GM19372 (cell line): ENCODE measurements around the gene SDR39U1.

Experiments
- ATAC-seq: cut with Tn5 transposase; IDR thresholded peaks from one replicate; pipeline ENCODE4 v1.9.1; 2021; ENCODE audit warnings: mild to moderate bottlenecking, low read depth, moderate library complexity; ENCODE audit not compliant: unreplicated experiment

Gene SDR39U1

DNA sequence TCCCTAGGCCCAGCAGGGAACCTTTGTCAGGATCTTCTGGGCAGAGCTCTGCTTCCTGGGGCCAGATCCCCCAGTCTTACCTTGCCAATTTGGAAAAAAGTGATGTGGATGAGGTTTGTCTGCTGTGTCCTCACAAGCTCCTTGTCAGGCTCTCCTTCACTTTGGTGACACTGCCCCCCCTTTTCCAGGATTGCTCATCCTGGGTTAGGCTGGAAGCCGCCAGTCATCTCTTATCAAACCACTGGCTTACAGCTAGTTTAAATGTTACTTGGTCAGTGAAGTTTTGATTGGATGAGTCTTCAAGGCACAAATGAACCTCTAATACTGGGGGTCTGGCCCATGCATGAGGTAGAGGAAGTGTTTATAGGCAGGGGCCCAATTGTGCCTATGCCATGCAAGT is 28.5 kb downstream of the SDR39U1 start:
- ATAC-seq, result no peak

DNA sequence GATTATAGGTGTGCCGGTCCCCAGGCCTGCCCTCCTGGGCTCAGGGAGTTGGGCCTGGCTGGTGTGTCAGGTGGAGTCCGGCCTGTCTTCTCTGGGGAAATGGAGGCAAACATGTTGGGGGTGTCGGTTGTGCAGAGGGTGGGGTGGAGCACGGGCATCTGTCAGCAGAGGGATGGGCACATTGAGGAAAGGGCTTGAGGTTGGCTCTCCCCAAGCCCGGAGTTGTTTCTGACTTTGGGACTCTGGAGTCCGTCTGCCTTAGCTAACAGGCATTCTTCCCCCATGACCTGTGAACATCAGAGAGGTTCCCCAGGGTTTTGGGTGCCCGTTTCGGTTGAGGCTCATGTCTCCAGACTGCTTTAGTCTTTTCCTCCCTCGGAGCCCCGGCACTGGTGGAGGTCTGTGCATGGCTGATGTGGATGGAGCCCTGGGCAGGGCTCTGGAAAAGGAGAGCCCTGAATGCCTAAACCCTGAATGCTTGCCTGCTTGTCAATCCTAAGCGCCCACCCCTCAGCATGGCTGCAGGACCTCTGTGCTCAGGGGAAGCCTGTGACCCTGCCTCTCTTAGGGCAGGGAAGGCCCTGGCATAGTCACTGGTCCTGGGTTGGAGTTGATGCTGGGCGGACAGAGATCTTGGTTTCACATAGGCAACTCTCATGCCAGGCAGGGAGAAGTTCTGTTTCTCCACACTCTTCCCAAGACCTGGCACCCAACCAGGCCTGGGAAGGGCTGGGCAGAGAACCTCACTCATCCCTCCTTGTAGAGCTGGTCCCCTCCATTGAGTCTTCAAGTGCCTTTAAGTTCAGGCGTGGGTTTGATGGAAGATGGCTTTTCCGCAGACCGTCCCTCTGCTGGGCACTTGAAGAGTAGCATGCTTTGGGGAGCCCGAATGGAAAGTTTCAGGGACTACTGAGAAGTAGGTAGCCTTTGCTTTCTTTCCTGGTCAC is 30.9 kb downstream of the SDR39U1 start:
- ATAC-seq, result no peak

DNA sequence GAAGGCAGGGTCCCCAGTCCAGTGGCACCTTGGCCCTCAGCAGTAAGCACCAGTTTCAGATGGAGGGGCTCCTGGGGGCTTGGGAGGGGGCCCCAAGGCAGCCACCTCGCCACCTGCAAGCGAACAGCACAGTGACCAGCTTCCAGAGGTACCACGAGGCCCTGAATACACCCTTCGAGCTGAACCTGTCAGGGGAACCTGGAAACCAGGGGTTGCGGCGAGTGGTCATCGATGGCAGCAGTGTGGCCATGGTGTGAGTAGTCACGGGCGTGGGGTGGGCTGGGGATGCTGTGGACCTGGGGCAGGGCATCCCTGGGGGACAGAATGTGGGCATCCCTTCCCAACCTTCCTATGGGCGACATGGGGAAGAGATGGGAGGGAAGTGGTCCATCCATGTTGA is 32.6 kb downstream of the SDR39U1 start:
- no peak for ATAC-seq

DNA sequence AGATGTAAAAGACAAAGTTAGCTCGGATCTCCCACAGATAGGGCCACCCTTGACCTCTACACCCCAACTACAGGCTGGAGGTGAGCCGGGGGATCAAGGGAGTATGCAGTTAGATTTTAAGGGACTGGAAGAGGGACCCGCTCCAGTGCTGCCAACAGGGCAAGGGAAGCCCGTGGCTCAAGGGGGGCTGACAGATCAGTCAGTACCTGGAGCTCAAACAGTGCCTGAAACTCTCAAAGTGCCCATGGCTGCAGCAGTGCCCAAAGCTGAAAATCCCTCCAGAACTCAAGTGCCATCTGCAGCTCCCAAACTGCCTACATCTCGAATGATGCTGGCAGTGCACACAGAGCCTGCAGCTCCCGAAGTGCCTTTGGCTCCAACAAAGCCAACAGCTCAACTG is 33.4 kb downstream of the SDR39U1 start:
- no peak for ATAC-seq

DNA sequence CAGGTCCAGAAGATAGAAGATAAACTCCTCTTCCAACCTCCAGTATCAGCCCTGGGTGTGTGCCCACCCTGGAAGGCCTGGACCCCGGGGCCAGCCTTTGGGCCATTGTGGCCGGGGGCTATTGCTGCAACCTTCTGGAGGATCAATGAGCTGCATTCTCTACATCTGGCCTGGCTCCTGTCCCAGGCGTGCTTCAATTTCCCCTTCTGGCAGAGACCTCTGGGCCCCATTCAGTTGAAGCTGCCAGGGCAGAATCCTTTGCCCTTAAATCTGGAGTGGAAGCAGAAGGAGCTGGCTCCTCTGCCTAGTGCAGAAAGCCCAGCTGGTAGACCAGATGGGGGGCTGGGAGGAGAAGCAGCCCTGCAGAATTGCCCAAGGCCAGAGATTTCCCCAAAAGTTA is 33.8 kb downstream of the SDR39U1 start:
- ATAC-seq, result no peak

DNA sequence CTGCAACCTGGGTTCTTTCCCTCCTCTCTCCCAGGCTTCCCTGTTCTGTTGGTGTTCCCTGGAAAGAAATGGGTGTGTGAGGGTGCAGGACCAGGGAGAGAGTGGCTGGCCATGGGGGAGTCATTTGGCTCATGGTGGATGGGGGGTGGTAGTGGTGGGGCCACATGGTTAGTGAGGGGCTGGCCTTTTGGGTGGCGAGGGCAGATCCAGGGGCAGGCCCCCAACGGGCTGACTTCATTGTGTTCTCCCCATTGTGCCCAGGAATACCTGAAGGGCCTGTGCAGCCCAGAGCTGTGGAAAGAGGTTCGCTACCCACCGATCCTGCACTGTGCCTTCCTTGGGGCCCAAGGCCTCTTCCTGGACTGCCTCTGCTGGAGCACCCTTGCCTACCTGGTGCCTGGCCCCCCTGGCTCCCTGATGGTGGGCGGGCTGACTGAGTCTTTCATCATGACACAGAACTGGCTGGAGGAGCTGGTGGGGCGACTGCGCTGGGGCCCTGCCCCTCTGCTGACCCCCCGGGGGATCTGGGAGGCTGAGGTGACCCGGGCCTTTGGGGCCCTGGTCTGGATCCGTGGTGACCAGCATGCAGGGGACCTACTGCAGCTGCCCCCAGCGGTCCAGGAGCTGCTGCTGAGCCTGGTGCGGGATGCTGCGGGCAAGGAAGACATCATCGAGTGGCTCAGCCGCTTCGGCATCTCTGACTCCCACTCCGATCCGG is 34.8 kb downstream of the SDR39U1 start:
- no peak for ATAC-seq

DNA sequence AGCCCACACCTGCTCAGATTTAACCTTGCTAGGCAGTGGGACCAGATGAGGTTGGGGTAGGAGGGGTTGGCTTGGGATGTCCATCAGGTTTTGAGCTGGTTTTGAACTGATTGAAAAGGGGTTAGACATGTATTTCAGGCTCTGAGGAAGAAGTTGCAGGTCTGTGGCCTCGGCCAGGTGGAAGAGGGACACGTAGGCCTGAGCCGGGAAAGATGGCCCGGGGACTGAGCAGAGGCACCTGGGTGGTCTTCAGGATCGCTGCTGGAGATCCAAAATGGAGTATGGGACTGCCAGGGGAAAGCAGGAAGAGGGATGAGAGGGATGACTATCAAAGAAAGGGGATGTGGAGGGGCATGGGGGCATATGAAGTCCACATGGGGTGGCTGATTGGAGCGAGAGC is 36.2 kb downstream of the SDR39U1 start:
- no peak for ATAC-seq

DNA sequence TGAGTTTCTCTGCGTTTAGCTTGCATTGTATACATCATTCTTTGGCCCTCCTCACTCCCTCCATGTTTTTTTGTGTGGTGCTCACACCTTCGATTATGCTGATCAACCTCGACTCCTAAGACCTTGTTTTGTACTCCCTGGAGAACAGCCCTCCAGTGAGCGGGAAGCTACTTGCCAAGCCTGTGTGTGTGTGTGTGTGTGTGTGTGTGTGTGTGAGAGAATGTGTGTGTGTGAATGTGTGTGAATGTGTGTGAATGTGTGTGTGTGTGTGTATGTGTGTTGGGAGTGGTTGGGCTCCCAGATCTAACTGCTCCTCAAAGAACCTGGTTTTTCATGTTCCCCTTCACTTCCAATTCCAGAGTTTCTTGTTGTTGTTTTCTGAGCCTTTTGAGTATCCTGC is 37.8 kb downstream of the SDR39U1 start:
- ATAC-seq, result no peak

DNA sequence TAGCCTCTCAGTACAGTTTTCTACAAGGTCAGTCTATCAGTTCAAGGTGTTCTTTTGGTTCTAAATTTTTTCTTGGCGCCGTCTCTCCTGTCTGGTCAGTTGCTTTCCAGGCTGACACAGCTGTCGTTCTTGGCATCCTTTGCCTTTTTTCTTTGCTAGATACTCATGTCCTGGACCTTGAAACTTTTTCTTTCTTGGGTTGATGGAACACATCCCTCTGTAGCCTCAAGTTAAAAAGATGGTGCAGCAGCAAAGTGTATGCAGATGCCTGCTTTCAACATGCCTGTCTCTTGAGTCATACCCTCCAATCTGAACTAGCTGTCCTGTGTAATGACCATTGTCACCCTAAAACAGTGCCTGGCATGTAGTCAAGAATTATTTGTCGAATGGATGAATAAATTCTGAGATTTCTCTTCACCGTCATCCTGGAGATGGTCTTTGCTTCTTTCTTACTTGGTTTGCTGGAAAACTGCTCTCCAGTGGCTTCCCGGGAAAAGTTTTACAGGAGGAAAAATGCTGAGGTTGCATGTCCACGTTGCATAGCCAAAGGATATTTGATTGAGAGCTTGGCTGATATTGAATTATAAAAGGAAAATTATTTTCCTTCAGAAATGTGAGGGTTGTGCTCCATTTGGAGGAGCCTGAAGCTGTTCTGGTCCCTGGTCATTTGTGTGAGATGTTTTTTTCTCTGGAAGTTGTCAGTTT is 39.1 kb downstream of the SDR39U1 start:
- no peak for ATAC-seq

DNA sequence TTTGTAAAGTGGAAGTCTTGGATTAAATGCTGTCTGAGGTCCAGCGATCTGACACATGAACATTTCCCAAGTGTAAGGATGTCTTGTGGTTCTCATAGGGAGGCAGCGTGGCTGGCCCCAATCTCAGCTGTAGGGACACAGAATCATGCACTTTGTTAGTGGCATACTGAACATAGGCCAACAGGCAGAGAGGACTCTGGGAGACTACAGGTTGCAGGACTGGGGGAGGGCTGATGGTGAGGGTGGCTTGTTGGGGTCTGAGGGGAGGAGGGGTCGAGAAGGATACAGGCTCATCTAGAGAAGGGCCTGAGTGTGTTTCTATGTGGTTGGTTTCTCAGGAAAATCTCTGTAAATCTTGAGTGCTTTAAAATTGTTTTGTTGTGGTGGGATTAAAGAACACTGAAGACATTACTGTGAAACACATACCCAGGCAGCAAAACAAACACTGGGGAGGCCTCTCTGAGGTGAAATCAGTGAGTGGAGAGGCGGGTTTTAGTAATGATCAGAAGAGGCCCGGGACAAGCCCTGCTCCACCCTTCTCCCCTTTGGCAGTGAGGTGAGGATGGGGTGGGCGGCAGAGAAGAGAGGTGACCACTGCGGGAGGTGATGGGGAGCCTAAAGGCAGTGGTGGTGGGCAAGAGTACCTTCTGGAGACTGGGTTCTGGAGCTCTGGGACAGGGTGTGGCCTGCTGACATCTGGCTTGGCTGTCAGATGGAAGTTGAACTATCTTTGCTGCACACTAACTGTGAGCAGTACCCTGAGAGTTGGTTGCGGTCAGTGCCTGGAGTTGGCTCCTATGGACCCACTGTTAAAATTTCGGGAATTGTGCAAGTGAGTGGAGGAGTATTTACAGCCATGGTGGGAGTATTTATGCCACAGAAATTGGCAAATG is 40.5 kb downstream of the SDR39U1 start:
- ATAC-seq, result no peak

DNA sequence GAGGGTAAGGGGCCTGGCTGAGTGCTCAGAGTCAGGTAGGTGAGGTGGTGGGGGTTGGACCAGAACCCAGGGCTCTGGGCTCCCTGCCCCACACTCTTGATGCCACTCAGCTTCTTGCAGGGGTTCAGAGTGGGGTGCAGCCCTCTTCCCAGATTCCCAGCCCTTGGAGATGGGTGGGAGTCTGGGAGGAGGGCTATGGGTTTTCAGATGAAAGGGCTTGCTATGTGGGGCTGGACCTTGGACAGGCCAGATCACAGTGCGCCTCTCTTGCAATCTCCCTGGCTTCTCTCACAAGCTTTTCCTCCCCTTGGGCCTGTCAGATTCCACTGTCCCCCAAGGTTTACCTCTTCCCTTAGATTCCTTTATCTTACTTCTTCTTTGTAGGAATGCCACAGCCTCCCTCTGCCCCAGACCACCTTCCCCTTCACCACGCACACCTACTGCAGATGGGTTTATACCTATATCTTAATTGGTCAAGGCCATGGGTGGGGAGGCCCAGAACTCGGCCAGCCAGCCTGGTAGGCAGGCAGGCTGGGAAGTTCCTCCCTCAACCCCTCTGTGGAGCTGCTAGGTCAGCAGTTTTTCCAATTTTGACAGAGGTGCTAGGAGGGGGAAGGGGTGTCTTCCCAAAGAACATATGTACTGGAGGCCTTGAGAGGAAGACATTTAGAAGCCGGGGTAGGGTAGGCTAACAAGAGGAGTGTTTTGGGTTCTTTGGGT is 42.4 kb downstream of the SDR39U1 start:
- no peak for ATAC-seq

DNA sequence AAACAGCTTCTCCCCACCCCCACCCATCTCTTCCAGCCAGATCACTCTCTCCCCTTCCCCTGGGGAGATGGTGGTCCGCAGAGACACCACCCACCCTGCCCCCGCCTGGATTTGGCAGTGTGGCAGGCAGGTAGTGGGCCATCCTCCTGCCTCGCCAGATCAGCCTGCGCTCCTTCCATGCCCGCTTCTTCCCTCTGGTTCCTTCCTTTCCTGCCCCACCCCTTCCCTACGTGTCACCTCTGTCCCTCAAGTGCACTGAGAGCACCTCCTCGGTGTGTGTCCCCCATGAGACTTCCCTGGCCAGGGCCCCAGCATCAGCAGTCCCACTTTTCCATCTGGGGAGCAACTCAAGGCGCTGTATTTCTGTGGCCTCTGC is 43.1 kb downstream of the SDR39U1 start:
- no peak for ATAC-seq

DNA sequence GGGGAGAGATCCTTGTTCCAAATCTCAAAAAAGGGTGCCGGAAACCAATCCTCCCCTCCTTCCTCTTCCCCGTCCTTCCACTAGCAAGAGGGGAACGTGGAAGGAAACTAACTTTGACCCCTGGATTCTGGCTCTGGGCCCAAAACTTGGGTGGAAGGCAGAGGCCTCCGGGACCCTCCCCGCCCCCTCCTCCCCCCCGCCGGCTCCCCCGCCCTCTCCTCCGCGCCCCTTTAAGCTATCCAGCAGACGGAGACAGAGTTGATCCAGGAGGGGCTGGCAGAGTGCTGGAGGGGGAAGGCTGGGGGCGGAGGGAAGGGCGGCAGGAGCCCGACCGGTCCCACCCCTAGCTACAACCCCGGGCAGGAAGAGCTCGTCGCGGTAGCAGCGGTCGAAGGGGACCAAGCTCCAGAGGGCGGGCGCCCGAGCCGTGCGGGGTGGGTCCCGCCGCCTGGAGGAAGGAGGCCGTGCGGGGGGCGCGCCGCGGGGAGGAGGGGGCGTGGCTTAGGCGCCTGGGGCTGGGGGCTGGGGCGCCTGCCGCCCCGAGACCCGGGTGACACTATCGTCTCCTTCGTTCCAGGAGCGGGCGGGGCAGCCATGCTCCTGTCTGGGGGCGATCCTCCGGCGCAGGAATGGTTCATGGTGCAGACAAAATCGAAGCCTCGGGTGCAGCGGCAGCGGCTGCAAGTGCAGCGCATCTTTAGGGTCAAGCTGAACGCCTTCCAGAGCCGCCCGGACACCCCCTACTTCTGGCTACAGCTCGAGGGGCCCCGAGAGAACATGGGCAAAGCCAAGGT is 43.7 kb downstream of the SDR39U1 start, which contains the start of gene NYNRIN:
TSS of gene NYNRIN (plus strand) at position 351 of the 794 bp plus-strand sequence. CDS start at position 595, 244 bp downstream.
- ATAC-seq, result no peak

DNA sequence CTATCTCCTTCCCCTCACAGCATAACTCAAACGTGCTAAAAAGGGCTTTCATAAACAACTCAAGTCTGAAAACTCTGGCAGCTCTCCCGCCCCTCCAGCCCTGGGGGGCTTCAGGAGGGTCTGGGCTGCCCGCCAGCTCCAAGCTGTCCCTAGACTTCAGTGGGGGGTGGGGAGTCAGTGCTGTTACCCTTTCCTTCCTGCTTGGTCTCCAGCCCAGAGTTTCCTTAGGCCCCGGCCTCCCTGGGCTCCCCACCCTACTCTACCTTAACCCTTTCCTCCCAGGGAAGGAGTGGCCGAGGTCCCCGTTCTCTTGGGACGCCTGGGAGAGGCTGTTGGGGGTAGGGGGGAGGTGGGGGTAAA is 44.3 kb downstream of the SDR39U1 start:
- ATAC-seq, result no peak

DNA sequence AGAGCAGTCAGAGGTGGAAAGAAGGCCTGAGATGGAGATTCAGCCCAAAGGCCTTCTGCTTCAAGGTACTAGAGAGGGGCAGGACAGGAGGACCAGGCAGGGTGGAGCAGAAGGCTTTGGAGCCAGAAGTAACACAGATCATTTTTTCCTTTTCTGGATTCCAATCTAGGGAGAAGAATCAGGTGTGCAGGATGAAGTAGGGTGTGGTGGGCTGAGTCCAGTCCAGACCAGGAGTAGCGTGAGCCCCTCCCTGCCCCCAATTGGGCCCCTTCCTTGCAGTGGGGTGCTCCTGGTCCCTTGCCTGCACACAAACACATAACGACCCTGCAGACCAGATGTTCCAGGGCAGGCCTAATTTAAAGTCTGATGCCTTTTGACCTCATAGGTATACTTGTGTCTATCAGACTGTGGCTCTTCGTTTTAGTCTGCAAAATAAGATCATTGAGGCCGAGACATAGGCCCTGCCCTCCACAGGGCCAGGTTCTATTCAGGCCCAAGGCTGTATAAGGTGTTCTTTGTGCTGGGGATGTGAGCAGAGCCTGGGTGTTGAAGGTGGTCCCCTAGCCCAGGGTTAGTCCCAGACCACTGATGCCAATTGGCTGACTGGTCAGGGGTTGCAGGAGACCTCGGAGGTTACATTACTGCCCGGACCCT is 44.8 kb downstream of the SDR39U1 start:
- ATAC-seq, result no peak

DNA sequence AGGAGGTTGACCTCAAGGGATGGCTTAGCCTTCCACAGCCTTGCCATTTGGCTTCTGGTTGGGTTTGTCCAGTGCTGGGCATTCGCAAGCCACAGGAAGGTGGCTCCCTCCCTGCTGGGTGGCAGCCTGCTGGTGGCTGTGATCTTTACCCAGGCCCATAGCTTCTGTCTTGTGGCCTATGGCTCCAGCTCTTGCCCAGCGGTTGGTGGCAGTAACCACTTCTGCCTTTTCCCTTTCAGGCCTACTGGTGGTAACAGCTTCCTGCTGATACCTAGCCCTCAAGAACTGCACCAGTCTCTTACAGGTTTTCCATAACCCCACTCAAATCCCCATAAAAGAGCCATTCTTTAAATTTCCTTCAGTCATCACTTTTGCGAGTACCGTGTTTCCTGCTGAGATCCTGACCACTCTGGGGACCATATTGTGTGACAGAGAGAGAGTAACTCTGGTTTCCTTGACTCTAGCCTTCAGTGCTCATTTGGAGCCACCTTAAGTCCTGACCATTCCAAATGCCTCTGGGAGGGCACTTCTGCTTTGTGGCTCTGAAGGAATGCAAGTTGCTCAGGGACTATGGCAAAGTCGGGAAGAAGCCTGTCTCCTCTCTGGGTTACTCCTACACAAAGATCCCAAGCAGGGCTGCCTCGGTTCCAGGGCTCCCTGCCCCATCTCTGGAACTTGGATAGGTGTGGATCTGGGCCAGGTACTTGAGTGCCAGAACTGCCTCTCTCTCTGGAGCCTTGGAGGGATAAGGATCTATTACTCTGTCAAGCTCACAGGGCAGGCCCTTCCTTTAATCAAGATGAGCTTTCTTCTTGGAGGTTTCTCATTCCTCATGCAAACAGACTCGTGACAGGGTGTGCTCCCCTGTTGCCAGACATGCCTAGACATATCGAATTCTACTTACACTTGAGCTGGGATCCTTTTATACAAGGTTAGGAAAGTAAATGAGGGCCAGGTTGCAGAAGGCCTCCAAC is 46.7 kb downstream of the SDR39U1 start:
- no peak for ATAC-seq

DNA sequence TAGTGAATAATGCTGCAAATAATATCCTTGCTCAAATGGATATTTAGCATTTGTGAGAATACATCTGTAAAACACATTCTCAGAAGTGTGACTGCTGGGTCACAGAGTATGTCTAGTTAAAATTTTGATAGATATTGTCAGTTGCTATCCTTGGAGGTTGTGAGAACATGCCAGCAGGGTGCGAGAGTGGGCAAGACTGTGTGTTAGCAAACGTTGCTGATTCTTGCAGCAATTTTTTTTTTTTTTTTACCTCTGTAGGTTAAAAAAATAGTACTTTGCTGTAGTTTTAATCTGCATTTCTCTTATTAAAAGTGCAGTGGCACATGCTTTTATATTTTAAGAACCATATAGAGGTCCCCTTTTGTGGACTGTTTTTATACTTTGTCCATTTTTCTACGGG is 48.3 kb downstream of the SDR39U1 start:
- no peak for ATAC-seq
